ENCODE data around the gene RBM4B. TPM values are rescaled to one million over a fixed set of nuclear protein-coding genes. Genes with fewer than 3 reads are reported as not detected.

Gene RBM4B
- total RNA-seq, 1 donor from 2014 or later = 29.3 TPM

- no peak overlapping the region for H3K4me3 Mint-ChIP-seq (ENCODE audit: unreplicated experiment)
- no peaks in the 10 kb centered on the region for H3K9me3 Mint-ChIP-seq (ENCODE audit: unreplicated experiment)
- no peak for DNase-seq (ENCODE audit: low spot score)
- peaks cover 11% of the 10 kb centered on the region for H3K27me3 Mint-ChIP-seq (ENCODE audit: unreplicated experiment)
- H3K27ac Mint-ChIP-seq (ENCODE audit: unreplicated experiment) = no peak overlapping the region
- peaks cover 11% of the 10 kb centered on the region for H3K4me1 Mint-ChIP-seq (ENCODE audit: unreplicated experiment)
- TF ChIP-seq, protein P1, sequence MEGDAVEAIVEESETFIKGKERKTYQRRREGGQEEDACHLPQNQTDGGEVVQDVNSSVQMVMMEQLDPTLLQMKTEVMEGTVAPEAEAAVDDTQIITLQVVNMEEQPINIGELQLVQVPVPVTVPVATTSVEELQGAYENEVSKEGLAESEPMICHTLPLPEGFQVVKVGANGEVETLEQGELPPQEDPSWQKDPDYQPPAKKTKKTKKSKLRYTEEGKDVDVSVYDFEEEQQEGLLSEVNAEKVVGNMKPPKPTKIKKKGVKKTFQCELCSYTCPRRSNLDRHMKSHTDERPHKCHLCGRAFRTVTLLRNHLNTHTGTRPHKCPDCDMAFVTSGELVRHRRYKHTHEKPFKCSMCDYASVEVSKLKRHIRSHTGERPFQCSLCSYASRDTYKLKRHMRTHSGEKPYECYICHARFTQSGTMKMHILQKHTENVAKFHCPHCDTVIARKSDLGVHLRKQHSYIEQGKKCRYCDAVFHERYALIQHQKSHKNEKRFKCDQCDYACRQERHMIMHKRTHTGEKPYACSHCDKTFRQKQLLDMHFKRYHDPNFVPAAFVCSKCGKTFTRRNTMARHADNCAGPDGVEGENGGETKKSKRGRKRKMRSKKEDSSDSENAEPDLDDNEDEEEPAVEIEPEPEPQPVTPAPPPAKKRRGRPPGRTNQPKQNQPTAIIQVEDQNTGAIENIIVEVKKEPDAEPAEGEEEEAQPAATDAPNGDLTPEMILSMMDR (IDR thresholded peaks at IDR 0.05; ENCODE audit: unreplicated experiment) = no peak
- peaks cover 17% of the 10 kb centered on the region for H3K36me3 Mint-ChIP-seq (ENCODE audit: low read depth, unreplicated experiment)
These were observed 10.2 kb upstream of the RBM4B start for GRCh38 chr11:66687831-66688281.

GRCh38 chr11:66686801-66687750 is 9.4 kb upstream of the RBM4B start:
- Mint-ChIP-seq H3K4me1 (ENCODE audit: unreplicated experiment) (peaks cover 11% of the 10 kb centered on the region), H3K27me3 (ENCODE audit: unreplicated experiment) (peaks cover 11% of the 10 kb centered on the region), H3K4me3 (ENCODE audit: unreplicated experiment) (peak overlapping the region; percentile 75), H3K27ac (ENCODE audit: unreplicated experiment) (no peak overlapping the region), H3K9me3 (ENCODE audit: unreplicated experiment) (no peaks in the 10 kb centered on the region), H3K36me3 (ENCODE audit: low read depth, unreplicated experiment) (peaks cover 17% of the 10 kb centered on the region)
- DNase-seq (ENCODE audit: low spot score) = no peak
- TF ChIP-seq, protein P1 (IDR thresholded peaks at IDR 0.05; ENCODE audit: unreplicated experiment) = no peak

DNA sequence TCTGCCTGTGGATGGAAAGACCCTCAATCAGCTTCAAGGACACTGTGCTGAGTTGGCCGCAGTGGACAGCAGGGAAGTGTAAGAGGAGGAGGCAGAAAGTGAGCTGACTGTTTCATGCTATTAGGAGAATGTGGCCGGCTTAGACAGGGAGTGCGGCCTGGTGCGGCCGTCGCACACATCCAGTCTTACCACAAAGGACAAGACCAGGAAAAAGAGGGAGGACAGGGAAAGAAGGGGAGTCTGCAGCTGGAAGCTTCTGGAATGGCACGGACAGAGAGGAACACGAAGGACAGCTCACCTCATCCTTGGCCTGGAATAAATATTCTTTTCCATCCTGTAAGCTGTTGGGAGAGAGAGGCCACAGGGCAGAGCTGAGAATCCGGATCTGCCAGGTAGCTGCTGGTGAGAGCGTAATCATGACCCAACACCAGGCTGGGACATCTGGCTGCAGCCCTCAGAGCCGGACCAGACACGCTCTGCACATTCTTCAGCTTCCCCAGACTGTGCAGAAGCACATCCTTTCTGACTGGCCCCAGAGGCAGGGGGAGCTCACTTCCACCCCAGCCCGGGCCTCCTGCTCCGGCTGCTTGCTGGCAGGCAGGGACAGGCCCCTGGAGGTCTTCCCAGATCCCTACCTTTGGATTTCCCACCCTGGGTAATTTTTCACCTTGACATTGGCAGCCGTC is 8.6 kb upstream of the RBM4B start:
- Mint-ChIP-seq H3K27ac (ENCODE audit: unreplicated experiment) (no peak overlapping the region), H3K36me3 (ENCODE audit: low read depth, unreplicated experiment) (peaks cover 17% of the 10 kb centered on the region), H3K9me3 (ENCODE audit: unreplicated experiment) (no peaks in the 10 kb centered on the region), H3K4me1 (ENCODE audit: unreplicated experiment) (peaks cover 11% of the 10 kb centered on the region), H3K27me3 (ENCODE audit: unreplicated experiment) (peaks cover 10% of the 10 kb centered on the region), H3K4me3 (ENCODE audit: unreplicated experiment) (no peak overlapping the region)
- no peak for DNase-seq (ENCODE audit: low spot score)
- TF ChIP-seq, protein P1 (IDR thresholded peaks at IDR 0.05; ENCODE audit: unreplicated experiment) = no peak

- no peak overlapping the region for H3K4me3 Mint-ChIP-seq (ENCODE audit: unreplicated experiment)
- TF ChIP-seq, protein P1 (IDR thresholded peaks at IDR 0.05; ENCODE audit: unreplicated experiment) = no peak
- H3K27me3 Mint-ChIP-seq (ENCODE audit: unreplicated experiment) = peaks cover 10% of the 10 kb centered on the region
- peaks cover 11% of the 10 kb centered on the region for H3K4me1 Mint-ChIP-seq (ENCODE audit: unreplicated experiment)
- peaks cover 16% of the 10 kb centered on the region for H3K36me3 Mint-ChIP-seq (ENCODE audit: low read depth, unreplicated experiment)
- DNase-seq (ENCODE audit: low spot score) = no peak
- no peaks in the 10 kb centered on the region for H3K9me3 Mint-ChIP-seq (ENCODE audit: unreplicated experiment)
- H3K27ac Mint-ChIP-seq (ENCODE audit: unreplicated experiment) = no peak overlapping the region
These were observed 7.8 kb upstream of the RBM4B start for GRCh38 chr11:66685276-66686099.

All from endothelial cell (in vitro differentiated cells).